K562 (cell line): ENCODE results near the gene RESP18. TPM values are rescaled to one million over a fixed set of nuclear protein-coding genes. Genes with fewer than 3 reads are reported as not detected.

Source experiments
- CHD7 ChIP-seq: fragments of 200-600 bp; sonication (generic); IDR thresholded peaks from one replicate; pipeline ENCODE4 v1.6.1; 2012; ENCODE audit warnings: mild to moderate bottlenecking, low read depth, low read length, inconsistent platforms
- FOXK2 ChIP-seq, 2 experiments: fragments of 450-650 bp; IDR thresholded peaks in 1 of 2; conservative IDR thresholded peaks in 1 of 2; 2 replicates each; pipeline ENCODE4 v1.6.1; 2016; ENCODE audit warnings: low read depth in 2 of 2, mild to moderate bottlenecking in 1 of 2
- MAX ChIP-seq: sonication (generic); formaldehyde crosslinking; IDR thresholded peaks from 2 replicates; pipeline ENCODE4 v1.9.0; 2022; ENCODE audit warnings: mild to moderate bottlenecking, missing genetic modification reagents
- PTRF ChIP-seq: fragments of 450-650 bp; IDR thresholded peaks from 2 replicates; pipeline ENCODE4 v1.6.1; 2016; ENCODE audit warnings: mild to moderate bottlenecking, missing genetic modification characterization, missing compliant biosample characterization
- SETDB1 ChIP-seq: IDR thresholded peaks from one replicate; pipeline ENCODE4 v1.6.1; 2012; ENCODE audit warnings: low read length, control low read depth, inconsistent platforms
- YBX1 ChIP-seq: fragments of 450-650 bp; IDR thresholded peaks from 2 replicates; pipeline ENCODE4 v1.7.1; 2016; ENCODE audit warnings: mild to moderate bottlenecking
- ZNF518B ChIP-seq: fragments of 250-450 bp; sonication (Bioruptor Pico); IDR thresholded peaks from 2 replicates; pipeline ENCODE4 v1.5.0; 2021; ENCODE audit warnings: mild to moderate bottlenecking, moderate library complexity
- polyA plus RNA-seq, 8 experiments: library from polyadenylated mRNA; depleted of rRNA in 4 of 8; stranded (reverse) in 5 of 8; unstranded in 3 of 8; fragments of >200 nt; fragmentation: Nextera tagmentation in 2 of 8; fragmentation: Illumina TruSeq in 1 of 8; extraction: Ambion mirVana in 2 of 8; extraction: Trizol in 1 of 8; gene quantifications; 2 replicates each; pipeline versions ENCODE4 v1.2.1 to v1.2.3, GENCODE V29; 2011 to 2014; ENCODE audit warnings: inconsistent platforms in 1 of 8, missing spikeins in 1 of 8
- total RNA-seq, 7 experiments: library from RNA; depleted of rRNA in 6 of 7; stranded (reverse); fragments of >200 nt in 6 of 7; fragmentation: Illumina TruSeq in 2 of 7; extraction: Trizol in 2 of 7; gene quantifications; 2 replicates each; pipeline versions ENCODE4 v1.2.1 to v1.2.3, GENCODE V29; 2011 to 2021; ENCODE audit warnings: low replicate concordance in 1 of 7
- TF ChIP-seq, protein P1 (sequence below): fragments of 450-650 bp; IDR thresholded peaks from 2 replicates; pipeline ENCODE4 v1.6.1; 2018; ENCODE audit not compliant: partially characterized antibody

RESP18 gene
- total and polyA plus RNA-seq, 9 of the 15 experiments (the other 6 are each of a cell fraction or from before 2014, with no cell fraction given) = not detected

DNA sequence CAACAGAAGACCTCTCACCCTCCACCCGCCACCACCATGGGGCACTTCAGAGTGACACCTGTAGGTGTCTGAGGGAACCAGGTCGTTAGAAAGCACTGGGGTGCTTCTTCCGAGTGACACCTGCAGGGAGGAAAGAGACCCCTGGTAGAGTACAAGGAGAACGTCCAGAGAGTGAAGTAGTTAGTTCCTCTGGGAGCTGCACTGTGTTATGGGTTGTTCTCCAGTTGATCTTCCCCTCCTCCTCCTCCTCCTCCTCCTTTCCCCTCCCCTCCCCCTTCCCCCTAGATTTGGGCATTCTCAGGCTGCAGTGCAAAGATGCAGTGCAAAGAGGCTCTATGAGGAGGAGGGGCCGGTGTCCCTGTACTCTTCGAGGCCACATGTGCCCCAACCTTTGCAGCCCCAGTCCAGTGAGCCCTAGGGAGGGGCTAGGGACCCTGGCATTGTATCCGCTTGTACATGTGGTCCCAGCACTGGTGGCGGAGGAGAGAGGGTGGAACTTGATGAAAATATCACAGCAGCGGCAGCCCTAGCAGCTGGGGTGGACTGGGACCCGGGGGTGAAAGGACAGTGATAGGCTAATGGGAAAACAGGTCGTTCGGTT, 52.5 kb downstream of the RESP18 start (continued):
- TF ChIP-seq, protein P1, sequence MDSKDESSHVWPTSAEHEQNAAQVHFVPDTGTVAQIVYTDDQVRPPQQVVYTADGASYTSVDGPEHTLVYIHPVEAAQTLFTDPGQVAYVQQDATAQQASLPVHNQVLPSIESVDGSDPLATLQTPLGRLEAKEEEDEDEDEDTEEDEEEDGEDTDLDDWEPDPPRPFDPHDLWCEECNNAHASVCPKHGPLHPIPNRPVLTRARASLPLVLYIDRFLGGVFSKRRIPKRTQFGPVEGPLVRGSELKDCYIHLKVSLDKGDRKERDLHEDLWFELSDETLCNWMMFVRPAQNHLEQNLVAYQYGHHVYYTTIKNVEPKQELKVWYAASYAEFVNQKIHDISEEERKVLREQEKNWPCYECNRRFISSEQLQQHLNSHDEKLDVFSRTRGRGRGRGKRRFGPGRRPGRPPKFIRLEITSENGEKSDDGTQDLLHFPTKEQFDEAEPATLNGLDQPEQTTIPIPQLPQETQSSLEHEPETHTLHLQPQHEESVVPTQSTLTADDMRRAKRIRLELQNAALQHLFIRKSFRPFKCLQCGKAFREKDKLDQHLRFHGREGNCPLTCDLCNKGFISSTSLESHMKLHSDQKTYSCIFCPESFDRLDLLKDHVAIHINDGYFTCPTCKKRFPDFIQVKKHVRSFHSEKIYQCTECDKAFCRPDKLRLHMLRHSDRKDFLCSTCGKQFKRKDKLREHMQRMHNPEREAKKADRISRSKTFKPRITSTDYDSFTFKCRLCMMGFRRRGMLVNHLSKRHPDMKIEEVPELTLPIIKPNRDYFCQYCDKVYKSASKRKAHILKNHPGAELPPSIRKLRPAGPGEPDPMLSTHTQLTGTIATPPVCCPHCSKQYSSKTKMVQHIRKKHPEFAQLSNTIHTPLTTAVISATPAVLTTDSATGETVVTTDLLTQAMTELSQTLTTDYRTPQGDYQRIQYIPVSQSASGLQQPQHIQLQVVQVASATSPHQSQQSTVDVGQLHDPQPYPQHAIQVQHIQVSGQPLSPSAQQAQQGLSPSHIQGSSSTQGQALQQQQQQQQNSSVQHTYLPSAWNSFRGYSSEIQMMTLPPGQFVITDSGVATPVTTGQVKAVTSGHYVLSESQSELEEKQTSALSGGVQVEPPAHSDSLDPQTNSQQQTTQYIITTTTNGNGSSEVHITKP = peak; percentile 5
- TF ChIP-seq MAX = no peak
- TF ChIP-seq SETDB1 = no peak
- TF ChIP-seq ZNF518B = no peak
- 0 out of 4 replicates have a peak, but pooled peaks of 1 of the 2 experiments have one; percentile 23 for TF ChIP-seq FOXK2 (conservative IDR thresholded peaks at IDR 0.05 in 1 of 2, IDR thresholded peaks at IDR 0.05 in 1 of 2; ENCODE audit: low read depth in 2 of 2)
- no peak for TF ChIP-seq CHD7
- TF ChIP-seq YBX1 = no peak
- no peak for TF ChIP-seq PTRF (tag)
